Effector memory CD4-positive, alpha-beta T cell (primary cell): ENCODE results near the gene MRAP2.
"Not testable (repeated sequence)": the region's sequence is repeated elsewhere in the genome, so short reads cannot be mapped to it uniquely, and the experiment has no call there.

ENCODE experiments used
- DNase-seq, 3 donors: peaks; one replicate each; pipeline ENCODE4 v3.0.0-alpha.2; 2020
- H3K27ac ChIP-seq: 2 replicates; pipeline ENCODE4 v1.7.0; 2013; ENCODE audit warnings: mild to moderate bottlenecking, low read length, moderate library complexity; ENCODE audit not compliant: insufficient read depth, poor library complexity, severe bottlenecking
- H3K27me3 ChIP-seq: replicated peaks from 2 replicates; pipeline ENCODE4 v1.7.0; 2013; ENCODE audit warnings: mild to moderate bottlenecking, low read length; ENCODE audit not compliant: insufficient read depth, control insufficient read depth, poor library complexity, severe bottlenecking
- H3K36me3 ChIP-seq: 2 replicates; pipeline ENCODE4 v1.7.0; 2013; ENCODE audit warnings: mild to moderate bottlenecking, low read length, moderate library complexity; ENCODE audit not compliant: control insufficient read depth, insufficient read depth
- H3K4me1 ChIP-seq: 2 replicates; pipeline ENCODE4 v1.7.0; 2013; ENCODE audit warnings: low read length, mild to moderate bottlenecking; ENCODE audit not compliant: control insufficient read depth, insufficient read depth, poor library complexity, severe bottlenecking
- H3K4me3 ChIP-seq: 2 replicates; pipeline ENCODE4 v1.7.0; 2013; ENCODE audit warnings: low read length, low read depth, mild to moderate bottlenecking; ENCODE audit not compliant: insufficient read depth, poor library complexity, severe bottlenecking
- H3K9me3 ChIP-seq: 2 replicates; pipeline ENCODE4 v1.7.0; 2013; ENCODE audit warnings: mild to moderate bottlenecking, low read length, moderate library complexity; ENCODE audit not compliant: control insufficient read depth

The MRAP2 gene

GRCh38 chr6:84027340-84028181 is 6.0 kb upstream of the MRAP2 start:
- Histone ChIP-seq H3K9me3 (no peaks in the 10 kb centered on the region), H3K4me3 (no peak overlapping the region), H3K36me3 (no peaks in the 10 kb centered on the region), H3K27me3 (no peaks in the 10 kb centered on the region), H3K4me1 (no peaks in the 10 kb centered on the region), H3K27ac (no peak overlapping the region)
- DNase-seq: no peak

DNA sequence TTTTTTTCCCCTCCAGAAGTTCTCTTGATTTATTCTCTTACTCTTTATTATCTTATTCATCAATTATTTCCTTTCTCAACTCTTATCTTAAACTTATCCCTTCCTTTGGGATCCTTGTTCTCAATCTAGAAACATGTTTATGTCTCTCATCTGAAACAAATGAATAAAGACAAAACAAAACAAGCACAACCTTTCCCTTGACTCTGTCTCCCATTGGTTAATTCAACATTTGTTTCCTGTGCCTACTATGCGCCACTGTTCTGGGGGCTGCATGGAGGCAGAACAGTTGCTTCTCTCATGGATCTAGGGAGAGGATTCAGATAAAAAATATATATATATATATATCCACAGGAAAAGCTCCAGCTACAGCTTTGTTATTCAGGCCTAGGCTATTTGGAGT is 5.2 kb upstream of the MRAP2 start:
- Histone ChIP-seq H3K36me3 (no peaks in the 10 kb centered on the region), H3K9me3 (no peaks in the 10 kb centered on the region), H3K27me3 (no peaks in the 10 kb centered on the region), H3K4me1 (no peaks in the 10 kb centered on the region), H3K4me3 (no peak overlapping the region), H3K27ac (no peak overlapping the region)
- no peak for DNase-seq

DNA sequence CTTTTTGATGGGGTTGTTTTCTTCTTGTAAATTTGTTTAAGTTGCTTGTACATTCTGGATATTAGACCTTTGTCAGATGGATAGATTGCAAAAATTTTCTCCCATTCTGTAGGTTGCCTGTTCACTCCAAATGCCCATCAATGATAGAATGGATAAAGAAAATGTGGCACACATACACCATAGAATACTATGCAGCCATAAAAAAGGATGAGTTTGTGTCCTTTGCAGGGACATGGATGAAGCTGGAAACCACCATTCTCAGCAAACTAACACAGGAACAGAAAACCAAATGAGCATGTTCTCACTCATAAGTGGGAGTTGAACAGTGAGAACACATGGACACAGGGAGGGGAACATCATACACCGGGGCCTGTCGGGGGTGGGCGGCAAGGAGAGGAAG is 1.6 kb upstream of the MRAP2 start:
- not testable (repeated sequence) for H3K36me3 ChIP-seq, H3K27me3 ChIP-seq, H3K9me3 ChIP-seq, H3K4me1 ChIP-seq, H3K4me3 ChIP-seq, H3K27ac ChIP-seq, DNase-seq

GRCh38 chr6:84035484-84035883 is 1.9 kb downstream of the MRAP2 start:
- Histone ChIP-seq H3K27me3 (no peaks in the 10 kb centered on the region), H3K4me1 (peaks cover 4% of the 10 kb centered on the region), H3K4me3 (no peak overlapping the region), H3K36me3 (no peaks in the 10 kb centered on the region), H3K27ac (no peak overlapping the region), H3K9me3 (no peaks in the 10 kb centered on the region)
- DNase-seq: no peak

- Histone ChIP-seq H3K9me3 (no peaks in the 10 kb centered on the region), H3K27ac (no peak overlapping the region), H3K36me3 (no peaks in the 10 kb centered on the region), H3K27me3 (no peaks in the 10 kb centered on the region), H3K4me3 (no peak overlapping the region), H3K4me1 (peaks cover 4% of the 10 kb centered on the region)
- no peak for DNase-seq
Measured at GRCh38 chr6:84037425-84038089, 4.0 kb downstream of the MRAP2 start.

GRCh38 chr6:84042603-84043002 is 9.0 kb downstream of the MRAP2 start:
- no peaks in the 10 kb centered on the region for H3K4me1 ChIP-seq
- H3K36me3 ChIP-seq: no peaks in the 10 kb centered on the region
- no peak overlapping the region for H3K4me3 ChIP-seq
- no peaks in the 10 kb centered on the region for H3K27me3 ChIP-seq
- no peaks in the 10 kb centered on the region for H3K9me3 ChIP-seq
- DNase-seq: no peak
- no peak overlapping the region for H3K27ac ChIP-seq

GRCh38 chr6:84043555-84043954 is 10.0 kb downstream of the MRAP2 start:
- Histone ChIP-seq H3K27me3 (no peaks in the 10 kb centered on the region), H3K27ac (no peak overlapping the region), H3K4me1 (no peaks in the 10 kb centered on the region), H3K9me3 (no peaks in the 10 kb centered on the region), H3K36me3 (no peaks in the 10 kb centered on the region), H3K4me3 (no peak overlapping the region)
- DNase-seq: no peak

GRCh38 chr6:84046755-84047154 is 13.2 kb downstream of the MRAP2 start:
- Histone ChIP-seq H3K4me1 (no peaks in the 10 kb centered on the region), H3K27me3 (no peaks in the 10 kb centered on the region)
- DNase-seq: no peak

GRCh38 chr6:84048588-84048987 is 15.0 kb downstream of the MRAP2 start:
- H3K36me3 ChIP-seq: no peaks in the 10 kb centered on the region
- no peak overlapping the region for H3K4me3 ChIP-seq
- no peaks in the 10 kb centered on the region for H3K9me3 ChIP-seq
- no peak for DNase-seq
- no peaks in the 10 kb centered on the region for H3K27me3 ChIP-seq
- H3K4me1 ChIP-seq: no peaks in the 10 kb centered on the region
- no peak overlapping the region for H3K27ac ChIP-seq

More at GRCh38 chr6:84046755-84047154, 13.2 kb downstream of the MRAP2 start:
- Histone ChIP-seq H3K27ac (no peak overlapping the region), H3K4me3 (no peak overlapping the region), H3K9me3 (no peaks in the 10 kb centered on the region), H3K36me3 (no peaks in the 10 kb centered on the region)

GRCh38 chr6:84050408-84050807 is 16.8 kb downstream of the MRAP2 start:
- Histone ChIP-seq H3K4me3 (no peak overlapping the region), H3K27ac (no peak overlapping the region), H3K36me3 (no peaks in the 10 kb centered on the region), H3K9me3 (no peaks in the 10 kb centered on the region), H3K27me3 (no peaks in the 10 kb centered on the region), H3K4me1 (no peaks in the 10 kb centered on the region)
- DNase-seq: no peak
